Right ventricle myocardium inferior (tissue), 1 donor: Measurements from ENCODE around the gene ODAD4. TPM values are rescaled to one million over a fixed set of nuclear protein-coding genes. Genes with fewer than 3 reads are reported as not detected.
"Not testable (repeated sequence)": the region's sequence is repeated elsewhere in the genome, so short reads cannot be mapped to it uniquely, and the experiment has no call there.

Experiments
- ATAC-seq: fragments of 200-7000 bp; cut with Tn5 transposase; one replicate; pipeline ENCODE4 v1.9.1; 2020; ENCODE audit warnings: mild to moderate bottlenecking, moderate library complexity
- DNase-seq: peaks from one replicate; pipeline ENCODE4 v3.0.0; 2021; ENCODE audit errors: missing footprints
- intact Hi-C: fragments of 100-400 bp; cut with DNase I; formaldehyde crosslinking; loops from one replicate; pipeline ENCODE4 v1.11.0; 2022
- total RNA-seq: library from RNA; stranded (reverse); fragmentation: NEBNext Ultra II Directional; extraction: Animal tissue kit (Norgen Biotek cat#: 25700); gene quantifications from one replicate; pipeline ENCODE4 v1.2.1, GENCODE V29; 2021
- donor health status: DM: no; HTN: yes; CAD: no; lungs with severe emphysema.

The ODAD4 gene
- total RNA-seq, 1 donor from 2014 or later = 0.76 TPM

- ATAC-seq = no peak
- no peak for DNase-seq
- intact Hi-C loops = no loop called here
Measured at GRCh38 chr17:41909088-41909487, 21.3 kb upstream of the ODAD4 start.

GRCh38 chr17:41910701-41911391, 19.6 kb upstream of the ODAD4 start:
- no peak for DNase-seq
- intact Hi-C loops = no loop called here
- ATAC-seq = no peak

- DNase-seq (no peak), ATAC-seq (no peak)
- intact Hi-C loops = no loop called here
Measured at GRCh38 chr17:41912925-41913324, 17.5 kb upstream of the ODAD4 start.

GRCh38 chr17:41913798-41914197, 16.6 kb upstream of the ODAD4 start:
- DNase-seq (no peak), ATAC-seq (no peak)
- intact Hi-C loops = no loop called here

GRCh38 chr17:41914358-41914766, 16.1 kb upstream of the ODAD4 start:
- no peak for DNase-seq
- no peak for ATAC-seq
- intact Hi-C loops = no loop called here

GRCh38 chr17:41915020-41915419, 15.4 kb upstream of the ODAD4 start:
- ATAC-seq = no peak

GRCh38 chr17:41915566-41915965, 14.9 kb upstream of the ODAD4 start:
- intact Hi-C loops = no loop called here
- DNase-seq (no peak), ATAC-seq (no peak)

More at GRCh38 chr17:41915020-41915419, 15.4 kb upstream of the ODAD4 start:
- intact Hi-C loops = no loop called here
- DNase-seq = no peak

GRCh38 chr17:41917192-41917591, 13.2 kb upstream of the ODAD4 start:
- no peak for DNase-seq
- ATAC-seq = no peak
- intact Hi-C loops = no loop called here

- DNase-seq (peak; percentile 88), ATAC-seq (peak; percentile 24)
- intact Hi-C loops = no loop called here
Measured at GRCh38 chr17:41917679-41918313, 12.6 kb upstream of the ODAD4 start.

GRCh38 chr17:41918314-41919164, 11.9 kb upstream of the ODAD4 start, which contains the start of gene ACLY:
Gene ACLY, minus strand, starts transcription at chr17:41918951. Its CDS starts 5,078 bp downstream, at chr17:41913873.
- ATAC-seq (peak; percentile 97), DNase-seq (peak; percentile 99)
- intact Hi-C loops = no loop called here

GRCh38 chr17:41919165-41919817, 11.1 kb upstream of the ODAD4 start:
- no peak for DNase-seq
- ATAC-seq = peak; percentile 46
- intact Hi-C loops = no loop called here

- DNase-seq (no peak), ATAC-seq (no peak)
- intact Hi-C loops = no loop called here
Measured at GRCh38 chr17:41919840-41920579, 10.4 kb upstream of the ODAD4 start.

- DNase-seq (no peak), ATAC-seq (no peak)
- intact Hi-C loops = no loop called here
Measured at GRCh38 chr17:41920580-41920955, 9.8 kb upstream of the ODAD4 start.

- intact Hi-C loops = no loop called here
- ATAC-seq = no peak
- no peak for DNase-seq
Measured at GRCh38 chr17:41925991-41926590, 4.3 kb upstream of the ODAD4 start.

GRCh38 chr17:41928693-41929251, 1.6 kb upstream of the ODAD4 start:
- no peak for ATAC-seq
- intact Hi-C loops = no loop called here
- DNase-seq = no peak

GRCh38 chr17:41930833-41931156, 378 bp downstream of the ODAD4 start:
- ATAC-seq, intact Hi-C loops, DNase-seq: not testable (repeated sequence)

GRCh38 chr17:41931715-41932114, 1.3 kb downstream of the ODAD4 start:
- ATAC-seq, intact Hi-C loops: not testable (repeated sequence)

GRCh38 chr17:41932816-41933389, 2.5 kb downstream of the ODAD4 start:
- intact Hi-C loops = no loop called here
- ATAC-seq (no peak), DNase-seq (no peak)

More at GRCh38 chr17:41931715-41932114, 1.3 kb downstream of the ODAD4 start:
- not testable (repeated sequence) for DNase-seq
